GM06990 (cell line): Measurements from ENCODE around the gene TMEM179.

Experiments used
- DNase-seq: peaks from one replicate; pipeline ENCODE4 v3.0.0-alpha.2; 2011; ENCODE audit not compliant: insufficient read length; ENCODE audit errors: extremely low read depth
- H3K27me3 ChIP-seq: replicated peaks from 2 replicates; pipeline ENCODE4 v1.6.0; 2011; ENCODE audit warnings: low read length; ENCODE audit not compliant: control insufficient read depth, insufficient read depth
- H3K36me3 ChIP-seq: 2 replicates; pipeline ENCODE4 v1.5.1; 2011; ENCODE audit warnings: low read length; ENCODE audit not compliant: control insufficient read depth, insufficient read depth
- H3K4me3 ChIP-seq: replicated peaks from 2 replicates; pipeline ENCODE4 v1.5.1; 2011; ENCODE audit warnings: low read depth, mild to moderate bottlenecking, control low read depth, low read length
- CTCF ChIP-seq: IDR thresholded peaks from 2 replicates; pipeline ENCODE4 v1.5.1; 2011; ENCODE audit warnings: low read length, control low read depth, mild to moderate bottlenecking, inconsistent platforms; ENCODE audit not compliant: insufficient read depth, poor library complexity, severe bottlenecking

Gene TMEM179

DNA sequence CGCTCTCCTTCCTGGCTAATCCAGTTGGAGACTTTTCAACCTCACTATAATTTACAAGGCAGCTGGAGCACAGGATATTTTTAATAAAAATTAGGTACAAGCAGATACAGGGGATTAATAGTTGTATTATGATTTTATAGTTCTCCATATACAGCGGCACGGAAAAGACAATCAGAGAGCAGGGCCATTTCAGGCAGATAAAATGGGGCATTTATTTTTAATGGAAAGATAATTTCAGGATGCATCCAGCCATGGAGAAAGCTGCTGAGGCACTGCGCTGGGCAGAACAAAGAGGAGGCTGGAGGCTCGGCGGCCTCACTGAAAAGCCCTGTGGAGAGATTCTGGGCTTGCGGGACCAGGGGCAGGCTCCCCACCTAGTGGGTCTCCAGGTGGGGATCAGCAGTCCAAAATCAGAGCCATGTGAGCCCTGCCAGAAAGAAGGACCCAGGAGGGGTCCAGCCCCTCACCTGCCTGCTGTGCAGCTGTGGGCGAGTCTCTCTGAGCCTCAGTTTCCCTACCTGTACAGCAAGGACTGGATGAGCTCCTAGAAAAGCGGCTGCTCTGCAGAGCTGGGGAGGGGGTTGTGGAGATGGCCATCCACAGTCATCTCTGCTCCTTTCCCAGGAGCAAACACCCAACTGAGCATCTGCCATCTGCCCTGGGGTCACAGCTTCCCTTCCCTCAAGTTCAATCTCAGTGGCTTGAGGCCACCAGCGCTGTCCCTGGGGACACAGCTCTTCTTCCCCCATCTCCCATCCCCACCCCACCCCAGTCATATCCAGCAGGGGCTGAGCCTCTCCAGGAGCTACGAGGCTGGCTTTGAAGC is 48.9 kb downstream of the TMEM179 start:
- Histone ChIP-seq H3K36me3 (no peaks in the 10 kb centered on the region), H3K27me3 (peaks cover 3% of the 10 kb centered on the region; the same call in 1 of the 2 replicates), H3K4me3 (no peak overlapping the region)
- no peak for TF ChIP-seq CTCF
- no peak for DNase-seq

GRCh38 chr14:104554608-104555429 is 49.8 kb downstream of the TMEM179 start:
- TF ChIP-seq CTCF = no peak
- H3K4me3 ChIP-seq = no peak overlapping the region
- H3K36me3 ChIP-seq = no peaks in the 10 kb centered on the region
- DNase-seq = no peak
- peaks cover 2% of the 10 kb centered on the region; the same call in 1 of the 2 replicates for H3K27me3 ChIP-seq

- Histone ChIP-seq H3K36me3 (no peaks in the 10 kb centered on the region), H3K4me3 (no peak overlapping the region), H3K27me3 (peaks cover 2% of the 10 kb centered on the region; the same call in 1 of the 2 replicates)
- no peak for DNase-seq
- no peak for TF ChIP-seq CTCF
These were observed 50.4 kb downstream of the TMEM179 start for GRCh38 chr14:104554088-104554607.

GRCh38 chr14:104553166-104554087 is 51.1 kb downstream of the TMEM179 start:
- no peak for DNase-seq

More at GRCh38 chr14:104553166-104554087, 51.1 kb downstream of the TMEM179 start:
- no peak for TF ChIP-seq CTCF
- H3K27me3 ChIP-seq = peaks cover 2% of the 10 kb centered on the region; the same call in 1 of the 2 replicates
- H3K36me3 ChIP-seq = no peaks in the 10 kb centered on the region
- H3K4me3 ChIP-seq = no peak overlapping the region
